ENCODE measurements around the gene MEIKIN. TPM values are rescaled to one million over a fixed set of nuclear protein-coding genes. Genes with fewer than 3 reads are reported as not detected.

Gene MEIKIN
- polyA plus RNA-seq, 1 donor (not counting 4 experiments of a cell fraction or from before 2014, with no cell fraction given): not detected

DNA sequence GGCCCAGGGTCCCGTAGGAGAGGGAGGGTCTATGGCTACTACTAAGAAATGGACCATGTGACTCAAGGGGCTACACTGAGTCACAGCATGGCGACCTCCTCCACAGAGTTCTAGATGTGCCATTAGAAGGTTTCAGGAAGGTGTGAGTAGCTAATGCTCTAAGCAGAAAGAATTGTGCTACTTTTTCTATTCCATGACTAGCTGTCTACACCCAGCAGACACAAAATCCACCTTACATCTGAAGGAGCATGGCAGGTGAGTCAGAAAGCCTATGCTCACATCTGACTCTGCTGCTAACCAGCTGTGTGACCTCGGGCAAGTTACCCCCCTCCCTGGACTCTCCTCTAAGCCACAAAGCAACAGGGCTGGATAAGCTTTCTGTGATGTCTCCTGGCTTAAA lies 14.4 kb upstream of the MEIKIN start:
- no peak overlapping the region for H3K9ac ChIP-seq (ENCODE audit: control insufficient read depth, extremely low read depth, insufficient read depth, low read length)
- DNase-seq (ENCODE audit: low read depth, low spot score) (no peak), FAIRE-seq (no peak)
- no peaks in the 10 kb centered on the region for H3K9me3 ChIP-seq (ENCODE audit: control insufficient read depth, low read depth, low read length)
- H3K9me1 ChIP-seq (ENCODE audit: control insufficient read depth, extremely low read depth, insufficient read depth, low read length): no peaks in the 10 kb centered on the region
- no peak overlapping the region for H3K4me3 ChIP-seq (ENCODE audit: control insufficient read depth in 2 of 3, extremely low read depth in 1 of 3, insufficient read depth in 2 of 3, low read depth in 1 of 3, low read length in 3 of 3)
- H3K79me2 ChIP-seq (ENCODE audit: control insufficient read depth, insufficient read depth, low read length): no peaks in the 10 kb centered on the region
- H2AFZ ChIP-seq (ENCODE audit: control insufficient read depth, low read length): no peak overlapping the region
- H3K27me3 ChIP-seq (ENCODE audit: control insufficient read depth, extremely low read depth, insufficient read depth, low read length): peaks cover 2% of the 10 kb centered on the region
- no peaks in the 10 kb centered on the region for H4K20me1 ChIP-seq (ENCODE audit: control insufficient read depth, extremely low read depth, insufficient read depth, low read length)
- no peak overlapping the region for H3K4me2 ChIP-seq (ENCODE audit: control insufficient read depth, extremely low read depth, insufficient read depth, low read depth, low read length)
- no peak overlapping the region for H3K27ac ChIP-seq (ENCODE audit: control insufficient read depth, insufficient read depth, low read length)
- H3K36me3 ChIP-seq (ENCODE audit: control insufficient read depth in 2 of 2, extremely low read depth in 1 of 2, insufficient read depth in 2 of 2, low read length in 2 of 2): no peaks in the 10 kb centered on the region
- TF ChIP-seq, protein P1, sequence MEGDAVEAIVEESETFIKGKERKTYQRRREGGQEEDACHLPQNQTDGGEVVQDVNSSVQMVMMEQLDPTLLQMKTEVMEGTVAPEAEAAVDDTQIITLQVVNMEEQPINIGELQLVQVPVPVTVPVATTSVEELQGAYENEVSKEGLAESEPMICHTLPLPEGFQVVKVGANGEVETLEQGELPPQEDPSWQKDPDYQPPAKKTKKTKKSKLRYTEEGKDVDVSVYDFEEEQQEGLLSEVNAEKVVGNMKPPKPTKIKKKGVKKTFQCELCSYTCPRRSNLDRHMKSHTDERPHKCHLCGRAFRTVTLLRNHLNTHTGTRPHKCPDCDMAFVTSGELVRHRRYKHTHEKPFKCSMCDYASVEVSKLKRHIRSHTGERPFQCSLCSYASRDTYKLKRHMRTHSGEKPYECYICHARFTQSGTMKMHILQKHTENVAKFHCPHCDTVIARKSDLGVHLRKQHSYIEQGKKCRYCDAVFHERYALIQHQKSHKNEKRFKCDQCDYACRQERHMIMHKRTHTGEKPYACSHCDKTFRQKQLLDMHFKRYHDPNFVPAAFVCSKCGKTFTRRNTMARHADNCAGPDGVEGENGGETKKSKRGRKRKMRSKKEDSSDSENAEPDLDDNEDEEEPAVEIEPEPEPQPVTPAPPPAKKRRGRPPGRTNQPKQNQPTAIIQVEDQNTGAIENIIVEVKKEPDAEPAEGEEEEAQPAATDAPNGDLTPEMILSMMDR (optimal IDR thresholded peaks at IDR 0.05 in 1 of 3, IDR thresholded peaks at IDR 0.05 in 1 of 3, conservative IDR thresholded peaks at IDR 0.05 in 1 of 3; ENCODE audit: extremely low read depth in 1 of 3, insufficient read depth in 2 of 3, low read length in 3 of 3): no peak
- TF ChIP-seq EZH2 (IDR thresholded peaks at IDR 0.05; ENCODE audit: low read length): no peak
- dilution Hi-C loops (cut with MboI; ENCODE audit: extremely low pct_ligation_motif_present, low sequenced_read_pairs): no loop called here
- no peaks in the 10 kb centered on the region for H3K4me1 ChIP-seq (ENCODE audit: control insufficient read depth, extremely low read depth, insufficient read depth, low read length)

DNA sequence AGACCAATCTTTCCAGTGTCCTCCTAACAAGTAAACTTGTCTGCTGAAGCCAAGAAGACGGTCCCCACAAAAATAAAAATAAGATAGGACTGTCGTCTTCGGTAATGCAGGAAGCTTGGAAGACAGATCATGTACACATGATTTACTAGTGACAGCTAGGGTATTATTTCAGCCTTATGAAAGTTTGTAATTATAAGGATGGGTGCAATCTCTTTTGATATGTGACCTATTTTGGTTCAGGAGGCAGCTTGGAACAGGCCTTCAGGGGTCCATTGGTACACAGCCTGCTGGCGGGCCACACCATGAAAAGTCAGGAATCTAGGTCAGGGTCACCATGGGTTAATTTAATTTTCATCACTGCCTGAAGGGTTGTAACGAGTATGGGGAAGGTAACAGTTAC lies 13.7 kb upstream of the MEIKIN start:
- Histone ChIP-seq H3K4me2 (ENCODE audit: control insufficient read depth, extremely low read depth, insufficient read depth, low read depth, low read length) (no peak overlapping the region), H3K36me3 (ENCODE audit: control insufficient read depth in 2 of 2, extremely low read depth in 1 of 2, insufficient read depth in 2 of 2, low read length in 2 of 2) (no peaks in the 10 kb centered on the region), H2AFZ (ENCODE audit: control insufficient read depth, low read length) (no peak overlapping the region), H3K9ac (ENCODE audit: control insufficient read depth, extremely low read depth, insufficient read depth, low read length) (no peak overlapping the region), H4K20me1 (ENCODE audit: control insufficient read depth, extremely low read depth, insufficient read depth, low read length) (no peaks in the 10 kb centered on the region), H3K4me3 (ENCODE audit: control insufficient read depth in 2 of 3, extremely low read depth in 1 of 3, insufficient read depth in 2 of 3, low read depth in 1 of 3, low read length in 3 of 3) (no peak overlapping the region), H3K27ac (ENCODE audit: control insufficient read depth, insufficient read depth, low read length) (no peak overlapping the region), H3K27me3 (ENCODE audit: control insufficient read depth, extremely low read depth, insufficient read depth, low read length) (peaks cover 2% of the 10 kb centered on the region), H3K79me2 (ENCODE audit: control insufficient read depth, insufficient read depth, low read length) (no peaks in the 10 kb centered on the region), H3K9me1 (ENCODE audit: control insufficient read depth, extremely low read depth, insufficient read depth, low read length) (no peaks in the 10 kb centered on the region), H3K4me1 (ENCODE audit: control insufficient read depth, extremely low read depth, insufficient read depth, low read length) (no peaks in the 10 kb centered on the region), H3K9me3 (ENCODE audit: control insufficient read depth, low read depth, low read length) (no peaks in the 10 kb centered on the region)
- no peak for TF ChIP-seq EZH2 (IDR thresholded peaks at IDR 0.05; ENCODE audit: low read length)
- TF ChIP-seq, protein P1 (optimal IDR thresholded peaks at IDR 0.05 in 1 of 3, IDR thresholded peaks at IDR 0.05 in 1 of 3, conservative IDR thresholded peaks at IDR 0.05 in 1 of 3; ENCODE audit: extremely low read depth in 1 of 3, insufficient read depth in 2 of 3, low read length in 3 of 3): no peak
- dilution Hi-C loops (cut with MboI; ENCODE audit: extremely low pct_ligation_motif_present, low sequenced_read_pairs): no loop called here
- DNase-seq (ENCODE audit: low read depth, low spot score): no peak
- no peak for FAIRE-seq

Data from keratinocyte (primary cell).